ENCODE measurements around the gene FETUB. TPM values are rescaled to one million over a fixed set of nuclear protein-coding genes. Genes with fewer than 3 reads are reported as not detected.

Gene FETUB
- polyA plus RNA-seq, 3 donors, result not detected

DNA sequence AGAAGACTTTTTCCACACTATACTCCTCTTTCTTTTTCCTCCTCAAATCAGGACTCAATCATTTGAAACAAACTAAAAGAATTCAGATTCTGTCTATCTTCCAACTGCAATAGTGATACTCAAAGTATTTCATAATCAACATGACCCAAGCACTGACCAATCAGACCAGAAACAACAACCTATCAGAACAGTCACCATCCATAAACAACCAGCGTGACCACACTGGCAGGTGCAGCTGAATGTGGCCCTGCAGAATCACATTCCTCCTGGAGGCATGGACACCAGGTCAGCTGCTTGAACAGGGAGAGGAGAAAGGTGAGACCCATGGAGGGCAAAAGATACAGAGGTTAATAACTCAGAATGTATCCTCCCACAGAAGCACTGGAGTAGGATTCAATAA lies 39.0 kb downstream of the FETUB start:
- intact Hi-C loops (cut with micrococcal nuclease), result no loop called here
- no peaks in the 10 kb centered on the region for H4K20me1 ChIP-seq (ENCODE audit: insufficient read depth, low read length)
- H3K36me3 Mint-ChIP-seq, result no peaks in the 10 kb centered on the region
- no peaks in the 10 kb centered on the region for H3K4me1 ChIP-seq (ENCODE audit: control insufficient read depth in 1 of 2, insufficient read depth in 2 of 2, low read length in 2 of 2)
- no peaks in the 10 kb centered on the region for H3K4me1 Mint-ChIP-seq
- peaks cover 0 to 4% of the 10 kb centered on the region in 2 donors for H3K9me3 ChIP-seq (replicated peaks in 1 of 2; ENCODE audit: control insufficient read depth in 1 of 2, insufficient read depth in 1 of 2, low read length in 2 of 2)
- TF ChIP-seq, protein P1, sequence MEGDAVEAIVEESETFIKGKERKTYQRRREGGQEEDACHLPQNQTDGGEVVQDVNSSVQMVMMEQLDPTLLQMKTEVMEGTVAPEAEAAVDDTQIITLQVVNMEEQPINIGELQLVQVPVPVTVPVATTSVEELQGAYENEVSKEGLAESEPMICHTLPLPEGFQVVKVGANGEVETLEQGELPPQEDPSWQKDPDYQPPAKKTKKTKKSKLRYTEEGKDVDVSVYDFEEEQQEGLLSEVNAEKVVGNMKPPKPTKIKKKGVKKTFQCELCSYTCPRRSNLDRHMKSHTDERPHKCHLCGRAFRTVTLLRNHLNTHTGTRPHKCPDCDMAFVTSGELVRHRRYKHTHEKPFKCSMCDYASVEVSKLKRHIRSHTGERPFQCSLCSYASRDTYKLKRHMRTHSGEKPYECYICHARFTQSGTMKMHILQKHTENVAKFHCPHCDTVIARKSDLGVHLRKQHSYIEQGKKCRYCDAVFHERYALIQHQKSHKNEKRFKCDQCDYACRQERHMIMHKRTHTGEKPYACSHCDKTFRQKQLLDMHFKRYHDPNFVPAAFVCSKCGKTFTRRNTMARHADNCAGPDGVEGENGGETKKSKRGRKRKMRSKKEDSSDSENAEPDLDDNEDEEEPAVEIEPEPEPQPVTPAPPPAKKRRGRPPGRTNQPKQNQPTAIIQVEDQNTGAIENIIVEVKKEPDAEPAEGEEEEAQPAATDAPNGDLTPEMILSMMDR (IDR thresholded peaks at IDR 0.05), result no peak
- H2AFZ ChIP-seq (ENCODE audit: insufficient read depth, low read depth, low read length, poor library complexity, severe bottlenecking), result no peak overlapping the region
- H3K79me2 ChIP-seq (ENCODE audit: insufficient read depth, low read length), result no peaks in the 10 kb centered on the region
- no peak overlapping the region for H3K4me3 Mint-ChIP-seq
- H3K9ac ChIP-seq (ENCODE audit: insufficient read depth, low read length, poor library complexity, severe bottlenecking), result no peak overlapping the region
- H3K4me3 ChIP-seq (replicated peaks in 1 of 3; ENCODE audit: low read depth in 2 of 3, low read length in 3 of 3), result no peak overlapping the region
- DNase-seq, result no peak
- no CpG with 5 or more reads among the region's 1 CpG for WGBS (ENCODE audit: insufficient coverage)
- H3K4me2 ChIP-seq (replicated peaks; ENCODE audit: extremely low read depth, low read length, poor library complexity, severe bottlenecking), result no peak overlapping the region
- no peak overlapping the region for H3K27ac Mint-ChIP-seq
- no peaks in the 10 kb centered on the region for H3K27me3 ChIP-seq (ENCODE audit: control insufficient read depth in 2 of 2, insufficient read depth in 2 of 2, low read length in 2 of 2)
- H3K9me3 Mint-ChIP-seq, result peaks cover 0 to 8% (median 2%) of the 10 kb centered on the region in 7 donors
- H3K36me3 ChIP-seq (replicated peaks in 1 of 2; ENCODE audit: control insufficient read depth in 1 of 2, insufficient read depth in 2 of 2, low read length in 2 of 2), result no peaks in the 10 kb centered on the region
- no peak overlapping the region for H3K27ac ChIP-seq (ENCODE audit: low read depth in 1 of 2, low read length in 2 of 2)
- H3K27me3 Mint-ChIP-seq (ENCODE audit: low read depth in 3 of 3), result peaks cover 5 to 33% (median 29%) of the 10 kb centered on the region in 3 donors

DNA sequence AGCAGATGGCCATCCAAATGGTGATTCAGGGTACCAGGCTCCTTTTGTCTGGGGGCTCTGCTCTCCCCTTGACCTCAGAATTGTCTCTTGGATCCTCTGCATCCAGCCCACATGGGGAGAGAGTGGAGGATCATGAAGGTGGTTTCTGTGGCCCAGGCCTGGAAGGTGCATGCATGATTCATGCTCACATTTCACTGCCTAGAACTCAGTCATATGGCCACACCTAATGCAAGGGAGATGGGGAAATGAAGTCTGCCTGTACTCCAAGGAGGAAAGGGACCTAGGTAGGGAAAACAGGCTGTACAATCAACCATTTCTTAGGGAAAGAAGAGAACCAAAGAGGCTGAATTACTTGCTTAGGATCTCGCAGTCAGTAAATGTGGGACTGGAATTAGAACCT lies 40.7 kb downstream of the FETUB start:
- Histone ChIP-seq H3K4me1 (ENCODE audit: control insufficient read depth in 1 of 2, insufficient read depth in 2 of 2, low read length in 2 of 2) (no peaks in the 10 kb centered on the region), H3K27me3 (ENCODE audit: control insufficient read depth in 2 of 2, insufficient read depth in 2 of 2, low read length in 2 of 2) (no peaks in the 10 kb centered on the region), H3K4me3 (replicated peaks in 1 of 3; ENCODE audit: low read depth in 2 of 3, low read length in 3 of 3) (no peak overlapping the region), H2AFZ (ENCODE audit: insufficient read depth, low read depth, low read length, poor library complexity, severe bottlenecking) (no peak overlapping the region), H3K9me3 (replicated peaks in 1 of 2; ENCODE audit: control insufficient read depth in 1 of 2, insufficient read depth in 1 of 2, low read length in 2 of 2) (peaks cover 6 to 11% of the 10 kb centered on the region in 2 donors), H4K20me1 (ENCODE audit: insufficient read depth, low read length) (no peaks in the 10 kb centered on the region), H3K4me2 (replicated peaks; ENCODE audit: extremely low read depth, low read length, poor library complexity, severe bottlenecking) (no peak overlapping the region), H3K36me3 (replicated peaks in 1 of 2; ENCODE audit: control insufficient read depth in 1 of 2, insufficient read depth in 2 of 2, low read length in 2 of 2) (no peaks in the 10 kb centered on the region), H3K79me2 (ENCODE audit: insufficient read depth, low read length) (no peaks in the 10 kb centered on the region), H3K27ac (ENCODE audit: low read depth in 1 of 2, low read length in 2 of 2) (no peak overlapping the region), H3K9ac (ENCODE audit: insufficient read depth, low read length, poor library complexity, severe bottlenecking) (no peak overlapping the region)
- H3K27ac Mint-ChIP-seq, result no peak overlapping the region
- no peaks in the 10 kb centered on the region for H3K4me1 Mint-ChIP-seq
- no peaks in the 10 kb centered on the region for H3K36me3 Mint-ChIP-seq
- intact Hi-C loops (cut with micrococcal nuclease), result no loop called here
- no peak overlapping the region for H3K4me3 Mint-ChIP-seq
- TF ChIP-seq, protein P1 (IDR thresholded peaks at IDR 0.05), result no peak
- WGBS (ENCODE audit: insufficient coverage), result 83% methylated on average over 1 of the region's 1 CpG
- H3K9me3 Mint-ChIP-seq, result peaks cover 0 to 21% (median 10%) of the 10 kb centered on the region in 7 donors
- no peak for DNase-seq
- peaks cover 6 to 25% (median 23%) of the 10 kb centered on the region in 3 donors for H3K27me3 Mint-ChIP-seq (ENCODE audit: low read depth in 3 of 3)

Measured in CD14-positive monocyte (primary cell).